RWPE1 (cell line): ENCODE data around the gene C10orf90.
A peak's percentile ranks its signal among the peaks of the same experiment; 100 is the strongest.

Experiments
- CTCF ChIA-PET: fragments of 350-600 bp; sonication (Branson Sonifier 250); formaldehyde crosslinking; extraction: SDS; loops from one replicate; lab custom pipeline; 2021; lab: Yijun Ruan, JAX
- POLR2A ChIA-PET: fragments of 400-600 bp; formaldehyde crosslinking; extraction: SDS; loops from one replicate; lab custom pipeline; 2020; ENCODE audit warnings: antibody characterized with exemption; ENCODE audit not compliant: low non-redundant PET; lab: Yijun Ruan, JAX
- DNase-seq: peaks from one replicate; pipeline ENCODE4 v3.0.0; 2012; ENCODE audit warnings: low spot score
- H3K27ac ChIP-seq: fragments of 450-650 bp; 2 replicates; pipeline ENCODE4 v1.5.1; 2017
- CTCF ChIP-seq: fragments of 450-650 bp; conservative IDR thresholded peaks from 2 replicates; pipeline ENCODE4 v1.5.1; 2017; ENCODE audit warnings: low read depth, mild to moderate bottlenecking

C10orf90 gene

DNA sequence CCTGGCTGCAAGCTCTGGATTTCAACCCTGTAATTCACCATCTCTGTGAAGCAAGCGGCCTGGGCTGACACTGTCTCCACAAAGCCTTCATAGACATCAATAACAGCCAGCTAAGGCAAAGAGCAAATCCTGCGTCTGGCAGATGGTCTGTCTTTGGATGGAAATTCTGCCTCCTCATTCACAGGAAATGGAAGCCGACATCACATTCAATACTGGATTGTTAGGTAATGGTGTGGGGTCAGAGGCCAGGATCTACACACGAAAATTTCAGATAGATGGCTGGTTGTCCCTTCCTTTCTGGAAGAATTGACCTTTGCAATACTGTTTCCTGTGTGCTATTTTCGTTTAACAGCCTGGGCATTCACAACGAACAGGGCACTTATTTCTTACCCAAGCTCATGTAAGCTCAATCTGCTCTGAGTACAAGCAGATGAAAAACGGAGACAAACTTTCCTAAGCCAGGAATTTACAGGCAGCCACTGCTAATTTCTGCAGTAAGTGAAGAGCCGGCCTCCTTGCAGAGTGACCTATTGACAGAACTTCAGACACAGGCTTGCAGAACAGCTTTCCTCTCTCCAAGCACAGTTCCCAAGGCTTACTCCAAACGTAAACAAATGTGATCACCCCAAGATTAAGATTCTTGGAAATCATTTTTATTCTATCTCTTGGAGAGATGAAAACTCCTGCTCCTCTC, 279.2 kb downstream of the C10orf90 start:
- H3K27ac ChIP-seq = no peak overlapping the region
- no peak for TF ChIP-seq CTCF
- DNase-seq = no peak
- ChIA-PET POLR2A (no interaction called here), CTCF (interaction anchor here (0.9 kb wide), 1 partner anchor 457 kb away, joined by 3 read pairs; no protein-coding TSS in a partner anchor)

- TF ChIP-seq CTCF = no peak
- ChIA-PET POLR2A (no interaction called here), CTCF (no interaction called here)
- DNase-seq = no peak
- no peak overlapping the region for H3K27ac ChIP-seq
These were observed 280.2 kb downstream of the C10orf90 start for GRCh38 chr10:126390324-126390723.

DNA sequence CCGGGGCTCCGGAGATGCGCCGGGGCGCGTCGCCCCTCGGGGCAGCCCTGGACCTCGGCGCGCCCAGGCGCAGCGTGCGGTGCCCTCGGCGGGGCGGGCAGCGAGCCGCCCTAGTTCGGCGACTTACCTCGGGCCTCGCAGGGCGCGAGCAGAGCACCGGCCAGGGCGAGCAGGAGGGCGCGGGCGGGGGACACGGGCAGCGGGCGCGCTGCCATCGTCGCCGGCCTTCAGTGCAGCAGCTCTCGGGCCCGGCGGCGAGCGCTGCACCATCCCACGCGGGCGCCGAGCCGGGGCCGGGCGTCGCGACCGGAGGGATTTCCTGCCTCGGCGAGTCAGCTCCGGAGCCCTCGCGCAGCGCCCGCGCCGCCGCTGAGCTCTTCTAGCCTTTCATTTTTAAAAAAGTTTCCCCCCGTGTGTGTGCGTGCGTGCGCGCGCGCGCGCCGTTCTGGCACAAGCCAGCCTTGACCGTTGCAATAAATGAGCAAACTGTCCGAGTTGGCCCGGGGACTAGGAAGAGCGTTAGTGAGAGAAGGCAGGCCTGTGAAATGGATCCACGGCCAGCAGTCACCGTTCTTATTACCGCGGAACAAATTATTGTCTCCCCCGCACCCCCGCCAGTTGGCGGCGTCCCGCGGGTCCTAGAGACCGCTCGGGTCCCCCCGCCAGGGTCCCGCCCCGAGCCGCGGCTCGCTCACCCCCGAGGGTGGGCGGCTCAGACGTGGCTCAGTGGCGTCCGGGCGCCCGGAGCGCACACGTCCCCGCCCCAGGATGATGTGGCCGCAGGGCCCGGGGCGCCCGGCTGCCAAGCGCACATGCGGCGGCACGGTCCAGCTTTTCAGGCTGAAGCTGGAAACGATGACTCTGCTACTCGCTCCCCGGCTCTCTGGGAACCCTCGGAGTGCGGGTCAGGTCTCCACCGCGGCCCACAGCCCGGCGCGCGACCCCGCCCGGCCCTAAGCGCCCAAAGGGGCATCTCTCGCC, 282.3 kb downstream of the C10orf90 start, which contains the start of gene ADAM12:
Gene ADAM12 (minus strand): TSS at position 547 of the 981 bp plus-strand sequence. CDS start 332 bp downstream, at position 215.
- no peak for TF ChIP-seq CTCF
- H3K27ac ChIP-seq = no peak within 1 kb of the TSS
- ChIA-PET CTCF (interaction anchor here (1.1 to 2.2 kb wide), 3 partner anchors 116 to 406 kb away, joined by 3 to 8 read pairs (median 4); no protein-coding TSS in a partner anchor), POLR2A (no interaction called here)
- no peak for DNase-seq

GRCh38 chr10:126387041-126387921, 283.2 kb downstream of the C10orf90 start:
- ChIA-PET POLR2A (no interaction called here), CTCF (interaction anchor here (0.6 to 2.2 kb wide), 19 partner anchors 10 to 1682 kb away, joined by 3 to 8 read pairs (median 4); no protein-coding TSS in a partner anchor)
- TF ChIP-seq CTCF = peak; percentile 44
- DNase-seq = peak; percentile 62
- no peak overlapping the region for H3K27ac ChIP-seq

GRCh38 chr10:126384269-126384873, 286.1 kb downstream of the C10orf90 start:
- TF ChIP-seq CTCF = no peak
- ChIA-PET POLR2A (no interaction called here), CTCF (interaction anchor here (0.7 kb wide), 1 partner anchor 452 kb away, joined by 5 read pairs; no protein-coding TSS in a partner anchor)
- no peak overlapping the region for H3K27ac ChIP-seq
- no peak for DNase-seq
